Natural killer cell (primary cell): ENCODE measurements around the gene TRIM47. TPM values are rescaled to one million over a fixed set of nuclear protein-coding genes. Genes with fewer than 3 reads are reported as not detected.

Experiments used
- ATAC-seq, 3 donors: fragments of 150-1000 bp in 2 of 3; fragments of 200-7000 bp in 1 of 3; cut with Tn5 transposase; 1 replicate in 1 of 3; 2 replicates in 2 of 3; pipeline ENCODE4 v1.10.0; 2021; ENCODE audit warnings: mild to moderate bottlenecking in 2 of 3, moderate library complexity in 2 of 3
- DNase-seq, 2 donors: peaks; one replicate each; pipeline versions ENCODE4 v3.0.0 to v3.0.0-alpha.2; 2013 to 2021; ENCODE audit warnings: mixed read lengths in 1 of 2
- H3K27ac ChIP-seq: one replicate; pipeline ENCODE4 v1.5.1; 2013; ENCODE audit warnings: mild to moderate bottlenecking, low read length
- H3K27me3 ChIP-seq: one replicate; pipeline ENCODE4 v1.6.1; 2013; ENCODE audit warnings: low read length; ENCODE audit not compliant: control insufficient read depth, insufficient read depth
- H3K36me3 ChIP-seq: one replicate; pipeline ENCODE4 v1.6.1; 2013; ENCODE audit warnings: low read length; ENCODE audit not compliant: control insufficient read depth, insufficient read depth
- H3K4me1 ChIP-seq: one replicate; pipeline ENCODE4 v1.6.1; 2013; ENCODE audit warnings: low read length; ENCODE audit not compliant: control insufficient read depth, insufficient read depth
- H3K4me3 ChIP-seq: one replicate; pipeline ENCODE4 v1.5.1; 2013; ENCODE audit warnings: low read length
- H3K9me3 ChIP-seq: one replicate; pipeline ENCODE4 v1.6.1; 2013; ENCODE audit warnings: low read length; ENCODE audit not compliant: control insufficient read depth, insufficient read depth
- H3K27ac Mint-ChIP-seq, 2 donors: one replicate each; pipeline ENCODE4 v1.8.0; 2022; ENCODE audit warnings: mild to moderate bottlenecking in 2 of 2, mixed read lengths in 2 of 2, moderate library complexity in 1 of 2
- H3K27me3 Mint-ChIP-seq, 2 donors: one replicate each; pipeline ENCODE4 v1.8.0; 2022; ENCODE audit warnings: low read depth in 2 of 2, mixed read lengths in 2 of 2
- H3K36me3 Mint-ChIP-seq: one replicate; pipeline ENCODE4 v1.8.0; 2022; ENCODE audit warnings: mixed read lengths
- H3K4me1 Mint-ChIP-seq, 2 donors: one replicate each; pipeline ENCODE4 v1.8.0; 2022; ENCODE audit warnings: mixed read lengths in 2 of 2
- H3K4me3 Mint-ChIP-seq: one replicate; pipeline ENCODE4 v1.8.0; 2022; ENCODE audit warnings: mild to moderate bottlenecking, moderate library complexity, mixed read lengths
- H3K9me3 Mint-ChIP-seq, 2 donors: one replicate each; pipeline ENCODE4 v1.8.0; 2022; ENCODE audit warnings: mixed read lengths in 2 of 2
- CTCF ChIP-seq: fragments of 200-600 bp; IDR thresholded peaks from one replicate; pipeline ENCODE4 v1.8.0; 2022; ENCODE audit warnings: antibody characterized with exemption
- WGBS: methylation state at CpG from one replicate; pipeline ENCODE4 v1.1.7; 2013; ENCODE audit warnings: missing lambda C conversion rate; ENCODE audit not compliant: insufficient coverage; 5-methylcytosine and 5-hydroxymethylcytosine counted together
- intact Hi-C: fragments of 100-400 bp; cut with micrococcal nuclease; formaldehyde crosslinking; loops from one replicate; pipeline ENCODE4 v1.14.2; 2022
- total RNA-seq, 4 donors: library from RNA; stranded (reverse); fragments of 120-200 nt in 1 of 4; gene quantifications; one replicate each; pipeline versions ENCODE4 v1.2.3 to v1.2.4, GENCODE V29; 2013 to 2022

The TRIM47 gene
- total RNA-seq, 3 donors from 2014 or later (not counting 1 experiment from before 2014, with no cell fraction given): 1.2 to 2.5 (median 2.0) TPM

- Histone ChIP-seq H3K27ac (peak overlapping the region; percentile 95), H3K27me3 (no peaks in the 10 kb centered on the region), H3K4me1 (peaks cover 42% of the 10 kb centered on the region), H3K36me3 (peaks cover 53% of the 10 kb centered on the region), H3K4me3 (peak overlapping the region; percentile 84), H3K9me3 (no peaks in the 10 kb centered on the region)
- DNase-seq: no peak
- H3K9me3 Mint-ChIP-seq: no peaks in the 10 kb centered on the region
- intact Hi-C loops: loop anchor here (5.0 kb wide), 1 partner anchor 65 kb away; a partner anchor contains a TSS
- H3K27ac Mint-ChIP-seq: peak overlapping the region; percentile 26 to 94
- 88% methylated on average over 18 of the region's 18 CpGs for WGBS
- ATAC-seq: no peak
- H3K4me3 Mint-ChIP-seq: peak overlapping the region; percentile 62
- peaks cover 5 to 16% of the 10 kb centered on the region in 2 donors for H3K4me1 Mint-ChIP-seq
- no peaks in the 10 kb centered on the region for H3K36me3 Mint-ChIP-seq
- no peak for TF ChIP-seq CTCF
- no peaks in the 10 kb centered on the region for H3K27me3 Mint-ChIP-seq
Measured at GRCh38 chr17:75842411-75842810, 36.0 kb downstream of the TRIM47 start.

GRCh38 chr17:75840799-75841164 is 37.6 kb downstream of the TRIM47 start:
- WGBS: 92% methylated on average over 5 of the region's 7 CpGs
- DNase-seq: no peak
- no peak for TF ChIP-seq CTCF
- Histone ChIP-seq H3K4me3 (no peak overlapping the region), H3K36me3 (peaks cover 50% of the 10 kb centered on the region), H3K27ac (no peak overlapping the region), H3K4me1 (peaks cover 42% of the 10 kb centered on the region), H3K27me3 (no peaks in the 10 kb centered on the region), H3K9me3 (no peaks in the 10 kb centered on the region)
- Mint-ChIP-seq H3K9me3 (no peaks in the 10 kb centered on the region), H3K4me3 (peak overlapping the region; percentile 13), H3K4me1 (peaks cover 5 to 13% of the 10 kb centered on the region in 2 donors), H3K36me3 (no peaks in the 10 kb centered on the region), H3K27me3 (no peaks in the 10 kb centered on the region), H3K27ac (no peak overlapping the region)
- intact Hi-C loops: loop anchor here (5.0 kb wide), 1 partner anchor 63 kb away; a partner anchor contains a TSS
- no peak for ATAC-seq

- intact Hi-C loops: loop anchor here (5.0 kb wide), 1 partner anchor 63 kb away; a partner anchor contains a TSS
- H3K36me3 ChIP-seq: peaks cover 54% of the 10 kb centered on the region
- no peaks in the 10 kb centered on the region for H3K9me3 ChIP-seq
- Mint-ChIP-seq H3K36me3 (no peaks in the 10 kb centered on the region), H3K9me3 (no peaks in the 10 kb centered on the region), H3K27me3 (no peaks in the 10 kb centered on the region), H3K4me3 (peak overlapping the region; percentile 25), H3K4me1 (peaks cover 1 to 7% of the 10 kb centered on the region in 2 donors), H3K27ac (no peak overlapping the region)
- 95% methylated on average over 36 of the region's 36 CpGs for WGBS
- no peak overlapping the region for H3K4me3 ChIP-seq
- no peak overlapping the region for H3K27ac ChIP-seq
- ATAC-seq (no peak), DNase-seq (no peak)
- no peaks in the 10 kb centered on the region for H3K27me3 ChIP-seq
- H3K4me1 ChIP-seq: peaks cover 36% of the 10 kb centered on the region
- no peak for TF ChIP-seq CTCF
Measured at GRCh38 chr17:75839942-75840798, 38.2 kb downstream of the TRIM47 start.
